Liver (tissue), 9 donors: ENCODE results near the gene GATA5. TPM values are rescaled to one million over a fixed set of nuclear protein-coding genes. Genes with fewer than 3 reads are reported as not detected.

ENCODE experiments used
- DNase-seq: peaks from one replicate; pipeline ENCODE4 v3.0.0-alpha.2; 2017; ENCODE audit warnings: low spot score
- H3K27ac ChIP-seq, 2 donors: one replicate each; pipeline ENCODE4 v1.7.0; 2013; ENCODE audit warnings: inconsistent platforms in 2 of 2, low read length in 2 of 2, control low read depth in 1 of 2, low read depth in 1 of 2, mild to moderate bottlenecking in 1 of 2
- H3K27me3 ChIP-seq, 4 donors: one replicate each; pipeline versions ENCODE4 v1.6.1 to v1.7.0; 2013; ENCODE audit warnings: low read length in 3 of 4, inconsistent platforms in 1 of 4, mild to moderate bottlenecking in 1 of 4, moderate library complexity in 1 of 4; ENCODE audit not compliant: control insufficient read depth in 4 of 4, insufficient read depth in 4 of 4
- H3K36me3 ChIP-seq, 4 donors: one replicate each; pipeline versions ENCODE4 v1.6.1 to v1.7.0; 2013; ENCODE audit warnings: low read length in 3 of 4, mild to moderate bottlenecking in 3 of 4, low read depth in 1 of 4, moderate library complexity in 1 of 4; ENCODE audit not compliant: control insufficient read depth in 4 of 4, insufficient read depth in 3 of 4
- H3K4me1 ChIP-seq, 4 donors: one replicate each; pipeline versions ENCODE4 v1.6.1 to v1.7.0; 2013; ENCODE audit warnings: low read length in 3 of 4, mild to moderate bottlenecking in 3 of 4, moderate library complexity in 1 of 4; ENCODE audit not compliant: control insufficient read depth in 4 of 4, insufficient read depth in 4 of 4
- H3K4me3 ChIP-seq, 3 donors: one replicate each; pipeline versions ENCODE4 v1.6.1 to v1.7.0; 2013; ENCODE audit warnings: low read length in 3 of 3, control low read depth in 1 of 3, low read depth in 1 of 3, mild to moderate bottlenecking in 1 of 3
- H3K9ac ChIP-seq, 2 donors: one replicate each; pipeline ENCODE4 v1.7.0; 2013; ENCODE audit warnings: low read length in 2 of 2, mild to moderate bottlenecking in 2 of 2, moderate library complexity in 2 of 2, control low read depth in 1 of 2, low read depth in 1 of 2
- H3K9me3 ChIP-seq, 4 donors: one replicate each; pipeline versions ENCODE4 v1.6.1 to v1.7.0; 2013; ENCODE audit warnings: low read length in 3 of 4; ENCODE audit not compliant: control insufficient read depth in 4 of 4
- EGR1 ChIP-seq, 2 donors: IDR thresholded peaks; 2 replicates each; pipeline ENCODE4 v1.6.1; 2016 to 2018; ENCODE audit warnings: antibody characterized with exemption in 2 of 2, low read depth in 2 of 2
- FOXA1 ChIP-seq: IDR thresholded peaks from 2 replicates; pipeline ENCODE4 v1.6.1; 2016; ENCODE audit warnings: antibody characterized with exemption
- FOXA2 ChIP-seq: IDR thresholded peaks from 2 replicates; pipeline ENCODE4 v1.6.1; 2016; ENCODE audit warnings: antibody characterized with exemption
- GABPA ChIP-seq, 2 donors: IDR thresholded peaks in 1 of 2; conservative IDR thresholded peaks in 1 of 2; 2 replicates each; pipeline ENCODE4 v1.6.1; 2016; ENCODE audit warnings: antibody characterized with exemption in 2 of 2, mild to moderate bottlenecking in 1 of 2, moderate library complexity in 1 of 2
- HNF4A ChIP-seq, 2 donors: conservative IDR thresholded peaks; 2 replicates each; pipeline ENCODE4 v1.6.1; 2016; ENCODE audit warnings: antibody characterized with exemption in 2 of 2, mild to moderate bottlenecking in 2 of 2
- HNF4G ChIP-seq: IDR thresholded peaks from 2 replicates; pipeline ENCODE4 v1.6.1; 2016; ENCODE audit warnings: antibody characterized with exemption
- JUND ChIP-seq, 2 donors: IDR thresholded peaks; 2 replicates each; pipeline ENCODE4 v1.6.1; 2016; ENCODE audit warnings: antibody characterized with exemption in 2 of 2
- MAX ChIP-seq: IDR thresholded peaks from 2 replicates; pipeline ENCODE4 v1.6.1; 2016; ENCODE audit warnings: antibody characterized with exemption
- NR2F2 ChIP-seq: IDR thresholded peaks from 2 replicates; pipeline ENCODE4 v1.6.1; 2016; ENCODE audit warnings: antibody characterized with exemption
- RAD21 ChIP-seq, 2 donors: IDR thresholded peaks; 2 replicates each; pipeline ENCODE4 v1.6.1; 2016; ENCODE audit warnings: antibody characterized with exemption in 2 of 2, mild to moderate bottlenecking in 2 of 2
- RXRA ChIP-seq, 2 donors: IDR thresholded peaks; 2 replicates each; pipeline ENCODE4 v1.6.1; 2017 to 2018; ENCODE audit warnings: antibody characterized with exemption in 2 of 2, mild to moderate bottlenecking in 1 of 2
- SP1 ChIP-seq: IDR thresholded peaks from 2 replicates; pipeline ENCODE4 v1.6.1; 2018; ENCODE audit warnings: antibody characterized with exemption, mild to moderate bottlenecking
- TAF1 ChIP-seq: conservative IDR thresholded peaks from 2 replicates; pipeline ENCODE4 v1.6.1; 2016; ENCODE audit warnings: antibody characterized with exemption, mild to moderate bottlenecking
- YY1 ChIP-seq: IDR thresholded peaks from 2 replicates; pipeline ENCODE4 v1.6.1; 2016; ENCODE audit warnings: antibody characterized with exemption, mild to moderate bottlenecking
- ZBTB33 ChIP-seq: IDR thresholded peaks from 2 replicates; pipeline ENCODE4 v1.6.1; 2016; ENCODE audit warnings: antibody characterized with exemption
- WGBS: extraction: QIAGEN DNeasy Blood & Tissue Kit; methylation state at CpG from one replicate; pipeline ENCODE4 v1.1.7; 2013; 5-methylcytosine and 5-hydroxymethylcytosine counted together
- polyA plus RNA-seq, 2 donors: library from polyadenylated mRNA; stranded (reverse) in 1 of 2; unstranded in 1 of 2; fragments of 200-250 nt in 1 of 2; fragments of >200 nt in 1 of 2; fragmentation: Nextera tagmentation in 1 of 2; extraction: Ambion mirVana in 1 of 2; gene quantifications; one replicate each; pipeline versions ENCODE4 v1.2.1 to v1.2.3, GENCODE V29; 2013 to 2015
- total RNA-seq, 2 donors: library from RNA; depleted of rRNA; stranded (reverse); fragments of >200 nt; gene quantifications; one replicate each; pipeline ENCODE4 v1.2.3, GENCODE V29; 2014
- TF ChIP-seq, protein P1 (sequence below): fragments of 150-350 bp; IDR thresholded peaks from 2 replicates; pipeline ENCODE4 v1.5.1; 2017; ENCODE audit warnings: improper control_type of control experiment, low read depth, low read length; ENCODE audit not compliant: missing input control
- TF ChIP-seq, protein P2 (sequence below): IDR thresholded peaks from 2 replicates; pipeline ENCODE4 v1.6.1; 2016; ENCODE audit warnings: antibody characterized with exemption
- donor health status: healthy.
- donor health status: healthy.
- donor health status: healthy.
- donor health status: healthy.
- donor health status: healthy.

Gene GATA5
- total and polyA plus RNA-seq, 4 donors = 0.25 to 6.1 (median 0.34) TPM

GRCh38 chr20:62511300-62511914, 35.6 kb upstream of the GATA5 start:
- Histone ChIP-seq H3K4me3 (no peak overlapping the region), H3K27me3 (peaks cover 0 to 8% (median 0%) of the 10 kb centered on the region in 4 donors)
- WGBS = 67% methylated on average over 8 of the region's 8 CpGs

DNA sequence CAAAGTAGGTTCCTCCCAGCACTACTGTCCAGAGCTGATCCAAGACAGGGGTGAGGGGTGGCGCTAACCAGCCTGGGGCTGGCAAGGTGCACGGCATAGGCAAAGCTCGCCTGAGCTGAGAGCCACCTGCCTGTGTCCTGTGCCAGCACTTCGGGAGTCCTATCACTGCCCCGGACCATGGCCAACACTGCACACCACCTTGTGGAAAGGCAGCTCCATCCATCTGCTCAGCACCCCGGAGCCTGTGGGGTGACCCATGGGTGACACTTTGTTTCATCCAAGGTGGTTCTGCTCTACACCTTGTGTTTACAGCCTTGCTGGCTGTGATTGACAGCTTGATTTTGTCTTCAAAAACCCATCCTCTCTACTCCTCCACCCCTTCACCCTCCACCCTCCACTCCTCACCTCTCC, 32.9 kb upstream of the GATA5 start:
- Histone ChIP-seq H3K9me3 (no peaks in the 10 kb centered on the region), H3K4me1 (no peaks in the 10 kb centered on the region), H3K27ac (no peak overlapping the region), H3K9ac (no peak overlapping the region), H3K4me3 (no peak overlapping the region), H3K36me3 (no peaks in the 10 kb centered on the region), H3K27me3 (peaks cover 0 to 5% (median 0%) of the 10 kb centered on the region in 4 donors)
- WGBS = 62% methylated on average over 6 of the region's 6 CpGs
- no peak for DNase-seq
- TF ChIP-seq ZBTB33 (no peak), HNF4A (conservative IDR thresholded peaks at IDR 0.05) (no peak), FOXA2 (no peak), JUND (IDR thresholded peaks at IDR 0.05) (no peak), TAF1 (no peak), SP1 (no peak), RAD21 (IDR thresholded peaks at IDR 0.05) (no peak), HNF4G (no peak), FOXA1 (no peak), GABPA (IDR thresholded peaks at IDR 0.05 in 1 of 2, conservative IDR thresholded peaks at IDR 0.05 in 1 of 2) (no peak), NR2F2 (no peak), RXRA (IDR thresholded peaks at IDR 0.05) (no peak)

More at GRCh38 chr20:62511300-62511914, 35.6 kb upstream of the GATA5 start:
- TF ChIP-seq MAX (no peak), EGR1 (IDR thresholded peaks at IDR 0.05; ENCODE audit: low read depth in 2 of 2) (no peak), ZBTB33 (no peak)
- Histone ChIP-seq H3K36me3 (no peaks in the 10 kb centered on the region), H3K4me1 (no peaks in the 10 kb centered on the region), H3K27ac (no peak overlapping the region), H3K9ac (no peak overlapping the region), H3K9me3 (no peaks in the 10 kb centered on the region)
- DNase-seq = no peak

DNA sequence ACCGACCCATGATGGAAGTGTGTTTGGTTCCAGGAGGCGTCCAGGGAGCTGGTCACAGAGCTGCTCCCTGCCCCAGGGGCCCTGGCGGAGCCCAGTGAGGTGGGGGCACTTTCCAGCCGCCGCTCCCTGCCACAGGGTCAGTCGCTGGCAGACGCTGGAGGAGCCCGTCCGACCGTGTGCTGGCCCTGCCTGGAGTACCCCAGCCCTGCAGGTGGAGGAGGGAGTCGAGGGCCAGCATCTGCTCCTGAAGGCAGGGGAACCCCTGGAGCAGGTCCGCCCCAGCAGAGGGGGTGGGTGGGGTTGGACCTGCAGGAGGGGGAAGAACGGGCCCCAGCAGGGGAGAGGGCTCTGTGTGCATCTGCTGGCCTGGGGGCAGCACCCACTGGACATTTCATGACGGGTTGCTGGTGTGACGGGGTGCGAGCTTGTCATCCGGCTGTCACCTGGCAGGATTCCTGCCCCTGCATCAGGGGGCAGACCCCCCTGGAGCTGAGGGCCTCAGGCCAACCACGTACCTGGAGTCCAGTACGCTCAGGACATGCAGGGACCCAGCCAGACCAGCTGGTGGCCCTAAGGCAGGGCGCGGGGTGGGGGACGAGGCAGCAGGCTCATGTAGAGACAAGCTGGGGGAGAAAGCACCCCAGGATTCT, 32.3 kb upstream of the GATA5 start:
- no peaks in the 10 kb centered on the region for H3K9me3 ChIP-seq
- no peaks in the 10 kb centered on the region for H3K36me3 ChIP-seq
- no peaks in the 10 kb centered on the region for H3K4me1 ChIP-seq
- no peak overlapping the region for H3K27ac ChIP-seq
- H3K9ac ChIP-seq = no peak overlapping the region
- H3K4me3 ChIP-seq = no peak overlapping the region
- no peak for DNase-seq
- 72% methylated on average over 22 of the region's 22 CpGs for WGBS
- peaks cover 0 to 4% (median 0%) of the 10 kb centered on the region in 4 donors for H3K27me3 ChIP-seq
- TF ChIP-seq HNF4A (conservative IDR thresholded peaks at IDR 0.05) (no peak), JUND (IDR thresholded peaks at IDR 0.05) (no peak), GABPA (IDR thresholded peaks at IDR 0.05 in 1 of 2, conservative IDR thresholded peaks at IDR 0.05 in 1 of 2) (no peak), YY1 (no peak), FOXA2 (no peak), RXRA (IDR thresholded peaks at IDR 0.05) (no peak), RAD21 (IDR thresholded peaks at IDR 0.05) (no peak), EGR1 (IDR thresholded peaks at IDR 0.05; ENCODE audit: low read depth in 2 of 2) (no peak), FOXA1 (no peak), SP1 (no peak), NR2F2 (no peak), ZBTB33 (no peak)
- TF ChIP-seq, protein P1, sequence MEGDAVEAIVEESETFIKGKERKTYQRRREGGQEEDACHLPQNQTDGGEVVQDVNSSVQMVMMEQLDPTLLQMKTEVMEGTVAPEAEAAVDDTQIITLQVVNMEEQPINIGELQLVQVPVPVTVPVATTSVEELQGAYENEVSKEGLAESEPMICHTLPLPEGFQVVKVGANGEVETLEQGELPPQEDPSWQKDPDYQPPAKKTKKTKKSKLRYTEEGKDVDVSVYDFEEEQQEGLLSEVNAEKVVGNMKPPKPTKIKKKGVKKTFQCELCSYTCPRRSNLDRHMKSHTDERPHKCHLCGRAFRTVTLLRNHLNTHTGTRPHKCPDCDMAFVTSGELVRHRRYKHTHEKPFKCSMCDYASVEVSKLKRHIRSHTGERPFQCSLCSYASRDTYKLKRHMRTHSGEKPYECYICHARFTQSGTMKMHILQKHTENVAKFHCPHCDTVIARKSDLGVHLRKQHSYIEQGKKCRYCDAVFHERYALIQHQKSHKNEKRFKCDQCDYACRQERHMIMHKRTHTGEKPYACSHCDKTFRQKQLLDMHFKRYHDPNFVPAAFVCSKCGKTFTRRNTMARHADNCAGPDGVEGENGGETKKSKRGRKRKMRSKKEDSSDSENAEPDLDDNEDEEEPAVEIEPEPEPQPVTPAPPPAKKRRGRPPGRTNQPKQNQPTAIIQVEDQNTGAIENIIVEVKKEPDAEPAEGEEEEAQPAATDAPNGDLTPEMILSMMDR = no peak
- TF ChIP-seq, protein P2, sequence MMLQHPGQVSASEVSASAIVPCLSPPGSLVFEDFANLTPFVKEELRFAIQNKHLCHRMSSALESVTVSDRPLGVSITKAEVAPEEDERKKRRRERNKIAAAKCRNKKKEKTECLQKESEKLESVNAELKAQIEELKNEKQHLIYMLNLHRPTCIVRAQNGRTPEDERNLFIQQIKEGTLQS = no peak
